ENCODE measurements around the gene GRK4.

DNA sequence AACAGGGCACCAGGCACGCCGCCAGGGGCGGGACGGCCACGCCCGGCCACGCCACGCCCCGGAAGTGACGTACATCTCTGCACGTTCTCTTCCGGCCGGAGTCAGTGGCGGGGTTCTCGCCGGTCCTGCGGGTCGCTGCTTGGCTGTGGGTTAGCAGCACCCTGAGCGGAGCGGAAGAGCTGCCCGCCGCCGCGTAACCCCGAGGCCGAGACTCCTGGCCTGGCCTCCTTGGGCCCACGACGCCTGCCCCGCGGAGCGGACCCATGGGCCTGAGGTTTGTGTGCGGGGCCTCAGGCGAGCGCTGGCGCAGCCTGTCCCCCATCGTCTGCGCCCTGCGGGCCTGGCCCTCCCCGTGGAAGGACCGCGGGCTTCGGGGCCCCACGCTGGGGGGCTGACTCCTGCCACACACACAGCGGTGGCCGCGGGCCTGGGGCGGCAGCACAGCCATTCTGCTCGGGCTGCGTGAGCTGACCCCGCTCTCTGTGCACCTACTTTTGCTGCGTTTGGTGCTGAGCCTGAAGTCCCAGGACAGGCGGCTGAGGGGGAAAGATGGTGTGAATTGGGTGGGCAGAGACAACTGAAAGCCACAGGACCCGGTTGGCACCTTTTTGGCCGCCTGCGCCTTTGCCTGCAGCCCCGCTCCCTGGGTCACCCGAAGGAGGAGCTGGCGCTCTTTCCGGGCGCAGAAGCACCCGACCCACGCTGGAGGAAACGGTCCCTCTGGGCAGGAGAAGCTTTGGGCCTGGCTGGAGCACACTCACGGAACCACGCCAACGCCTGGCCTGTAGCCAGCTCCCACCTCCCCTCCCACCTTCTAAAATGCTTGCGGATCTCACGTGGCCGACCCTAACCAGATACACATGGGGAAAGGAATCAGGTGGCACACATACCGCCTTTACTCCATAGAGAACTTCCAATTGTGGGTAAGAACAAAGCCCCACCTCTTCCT lies 28.3 kb upstream of the GRK4 start:
- no peak for TF ChIP-seq CTCF (IDR thresholded peaks at IDR 0.05)
- TF ChIP-seq ZFX (IDR thresholded peaks at IDR 0.05; ENCODE audit: borderline replicate concordance): no peak

Data from 22Rv1 (cell line).